IPS-18c (cell line): ENCODE results near the gene ARID1B.

Experiments
- H3K4me3 ChIP-seq: 2 replicates; pipeline ENCODE4 v1.7.0; 2013; ENCODE audit warnings: low read depth, mild to moderate bottlenecking, low read length, moderate library complexity; ENCODE audit not compliant: insufficient read depth
- H3K9me3 ChIP-seq: one replicate; pipeline ENCODE4 v1.6.1; 2013; ENCODE audit warnings: mild to moderate bottlenecking, low read length, moderate library complexity; ENCODE audit not compliant: control insufficient read depth, insufficient read depth

Gene ARID1B

DNA sequence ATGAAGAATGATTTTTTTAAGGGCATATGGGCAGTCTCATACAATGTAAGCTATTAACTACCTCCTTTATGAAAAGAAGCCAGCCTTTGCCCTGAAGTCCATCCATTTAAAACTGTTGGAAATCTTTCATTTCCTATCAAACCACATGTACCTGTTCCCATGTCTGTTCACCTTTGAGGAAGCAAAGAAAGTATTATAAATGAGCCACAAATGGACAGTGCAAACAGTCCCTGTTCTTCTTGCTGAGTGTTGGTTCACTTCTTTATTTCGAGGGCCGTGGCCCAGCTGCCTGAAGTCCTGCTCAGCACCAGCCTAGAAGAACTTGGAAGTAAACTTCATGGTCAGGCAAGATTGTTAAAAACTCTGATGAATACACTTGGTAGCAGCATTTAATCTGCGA is 433.8 kb downstream of the ARID1B start:
- no peaks in the 10 kb centered on the region for H3K9me3 ChIP-seq
- no peak overlapping the region for H3K4me3 ChIP-seq

- Histone ChIP-seq H3K9me3 (no peaks in the 10 kb centered on the region), H3K4me3 (no peak overlapping the region)
These were observed 434.7 kb downstream of the ARID1B start for GRCh38 chr6:157211603-157212455.

GRCh38 chr6:157213426-157213825 is 436.2 kb downstream of the ARID1B start:
- Histone ChIP-seq H3K9me3 (no peaks in the 10 kb centered on the region), H3K4me3 (no peak overlapping the region)

GRCh38 chr6:157213907-157214565 is 436.9 kb downstream of the ARID1B start:
- H3K4me3 ChIP-seq: no peak overlapping the region
- no peaks in the 10 kb centered on the region for H3K9me3 ChIP-seq

DNA sequence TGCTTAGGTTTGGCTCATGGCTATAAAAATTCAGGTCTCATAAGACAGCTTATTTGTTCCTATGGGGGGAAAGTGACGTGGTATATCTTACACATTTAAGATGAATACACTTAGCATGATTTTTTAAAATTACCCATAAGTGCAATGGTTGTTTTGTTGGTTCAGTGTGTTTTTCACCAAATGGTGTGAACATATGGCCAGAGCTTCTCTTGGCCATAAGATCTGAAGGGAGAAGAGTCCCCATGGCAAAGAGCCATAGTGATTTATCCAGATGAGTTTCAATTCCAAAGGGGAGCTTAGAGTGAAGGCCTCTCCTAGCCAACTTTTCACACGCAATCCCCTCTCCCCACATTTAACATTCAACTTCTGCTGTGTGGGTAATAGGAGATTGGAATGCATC is 438.5 kb downstream of the ARID1B start:
- Histone ChIP-seq H3K9me3 (no peaks in the 10 kb centered on the region), H3K4me3 (no peak overlapping the region)

GRCh38 chr6:157216570-157216969 is 439.4 kb downstream of the ARID1B start:
- Histone ChIP-seq H3K9me3 (no peaks in the 10 kb centered on the region), H3K4me3 (no peak overlapping the region)

GRCh38 chr6:157217198-157217893 is 440.2 kb downstream of the ARID1B start:
- Histone ChIP-seq H3K9me3 (no peaks in the 10 kb centered on the region), H3K4me3 (no peak overlapping the region)

DNA sequence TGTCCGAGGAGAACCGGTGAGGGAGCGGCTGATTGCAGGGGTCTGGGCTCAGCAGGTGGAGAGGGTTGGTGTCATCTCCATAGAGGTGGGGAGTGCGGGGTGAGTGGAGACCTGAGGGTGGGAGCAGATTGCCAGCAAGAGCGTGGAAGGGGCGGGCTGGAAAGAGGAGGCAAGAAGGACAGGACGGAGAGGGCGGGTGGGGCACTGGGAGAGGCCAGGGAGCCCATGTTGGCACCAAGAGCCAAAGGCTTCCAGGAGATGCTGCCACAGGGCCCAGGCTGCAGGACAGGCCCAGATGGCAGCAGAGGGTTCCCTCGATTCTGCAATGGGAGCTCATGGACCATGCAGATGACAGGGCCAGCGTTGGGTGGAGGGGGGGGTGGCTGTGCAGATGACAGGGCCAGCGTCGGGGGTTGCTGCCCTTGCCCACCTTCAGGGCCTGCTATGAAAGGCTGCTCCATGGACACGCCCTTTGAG is 440.8 kb downstream of the ARID1B start:
- Histone ChIP-seq H3K4me3 (no peak overlapping the region), H3K9me3 (no peaks in the 10 kb centered on the region)

GRCh38 chr6:157218371-157219198 is 441.4 kb downstream of the ARID1B start:
- H3K4me3 ChIP-seq: no peak overlapping the region
- H3K9me3 ChIP-seq: no peaks in the 10 kb centered on the region

DNA sequence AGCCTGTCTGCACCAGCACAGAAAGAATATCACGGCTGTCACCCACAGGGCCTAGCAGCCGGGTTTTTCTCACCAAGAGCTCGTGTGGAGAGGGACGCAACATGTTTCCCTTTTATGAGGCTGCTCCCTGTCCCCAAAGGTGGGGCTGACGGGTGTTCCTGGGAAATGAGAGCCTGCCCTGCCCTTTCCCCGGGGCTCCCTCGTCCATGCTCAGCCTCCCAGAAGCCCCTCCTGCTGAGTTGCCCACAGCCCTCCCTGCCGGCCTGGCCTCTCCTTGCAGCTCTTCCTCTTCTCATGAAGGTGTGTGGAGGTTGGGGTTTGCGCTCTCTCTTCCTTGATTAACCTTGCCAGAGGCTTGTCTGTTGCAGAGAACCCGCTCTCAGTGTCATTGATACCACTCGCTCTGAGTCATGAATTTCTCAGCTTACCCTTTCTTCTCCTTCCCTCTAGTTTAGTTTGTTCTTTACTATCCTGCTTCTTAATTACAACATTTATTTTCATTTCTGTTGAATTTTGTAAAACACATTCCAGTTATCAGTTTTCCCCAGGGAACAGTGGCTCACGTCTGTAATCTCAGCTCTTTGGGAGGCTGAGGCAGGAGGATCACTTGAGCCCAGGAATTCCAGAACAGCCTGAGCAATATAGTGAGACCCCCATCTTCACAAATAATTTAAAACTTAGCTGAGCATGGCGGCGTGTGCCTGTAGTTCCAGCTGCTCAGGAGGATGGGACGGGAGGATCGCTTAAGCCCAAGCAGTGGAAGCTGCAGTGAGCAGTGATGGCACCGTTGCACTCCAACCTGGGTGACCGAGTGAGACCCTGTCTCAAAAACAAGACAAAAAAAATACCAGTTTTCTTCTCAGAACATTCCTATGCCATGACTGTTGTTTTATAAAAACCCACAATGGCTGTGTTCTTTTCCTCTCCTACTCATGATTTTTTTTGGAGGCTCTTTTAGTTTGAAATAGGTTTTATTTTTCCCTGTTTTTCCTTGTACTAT is 442.3 kb downstream of the ARID1B start:
- Histone ChIP-seq H3K9me3 (no peaks in the 10 kb centered on the region), H3K4me3 (no peak overlapping the region)

- no peak overlapping the region for H3K4me3 ChIP-seq
- no peaks in the 10 kb centered on the region for H3K9me3 ChIP-seq
These were observed 443.3 kb downstream of the ARID1B start for GRCh38 chr6:157220485-157220884.

- Histone ChIP-seq H3K9me3 (no peaks in the 10 kb centered on the region), H3K4me3 (no peak overlapping the region)
These were observed 444.1 kb downstream of the ARID1B start for GRCh38 chr6:157221049-157221816.

GRCh38 chr6:157221817-157222175 is 444.6 kb downstream of the ARID1B start:
- Histone ChIP-seq H3K9me3 (no peaks in the 10 kb centered on the region), H3K4me3 (no peak overlapping the region)

GRCh38 chr6:157222201-157222981 is 445.2 kb downstream of the ARID1B start:
- H3K9me3 ChIP-seq: no peaks in the 10 kb centered on the region
- H3K4me3 ChIP-seq: no peak overlapping the region

DNA sequence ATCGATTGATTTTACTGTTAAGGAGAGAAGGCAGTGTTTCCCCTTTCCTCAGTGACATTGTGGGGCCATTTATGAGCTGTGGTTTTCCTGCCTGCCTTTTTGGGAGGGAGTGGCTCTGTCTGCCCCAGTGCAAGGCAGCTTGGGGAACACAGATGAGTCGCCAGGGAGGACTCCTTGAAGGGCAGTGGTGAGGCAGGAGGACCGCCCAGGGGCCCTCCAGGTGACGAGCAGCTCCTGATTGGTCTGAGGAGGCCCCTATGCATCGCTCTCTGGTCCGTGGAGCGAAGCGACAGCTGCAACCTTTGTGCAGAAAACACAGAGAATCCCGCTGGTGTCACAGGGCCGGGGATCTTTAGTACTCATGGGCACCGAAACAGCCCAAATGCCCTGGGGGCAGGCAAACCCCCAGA is 445.8 kb downstream of the ARID1B start:
- Histone ChIP-seq H3K4me3 (no peak overlapping the region), H3K9me3 (no peaks in the 10 kb centered on the region)
